Measurements from ENCODE around the gene USP22.

USP22 gene

DNA sequence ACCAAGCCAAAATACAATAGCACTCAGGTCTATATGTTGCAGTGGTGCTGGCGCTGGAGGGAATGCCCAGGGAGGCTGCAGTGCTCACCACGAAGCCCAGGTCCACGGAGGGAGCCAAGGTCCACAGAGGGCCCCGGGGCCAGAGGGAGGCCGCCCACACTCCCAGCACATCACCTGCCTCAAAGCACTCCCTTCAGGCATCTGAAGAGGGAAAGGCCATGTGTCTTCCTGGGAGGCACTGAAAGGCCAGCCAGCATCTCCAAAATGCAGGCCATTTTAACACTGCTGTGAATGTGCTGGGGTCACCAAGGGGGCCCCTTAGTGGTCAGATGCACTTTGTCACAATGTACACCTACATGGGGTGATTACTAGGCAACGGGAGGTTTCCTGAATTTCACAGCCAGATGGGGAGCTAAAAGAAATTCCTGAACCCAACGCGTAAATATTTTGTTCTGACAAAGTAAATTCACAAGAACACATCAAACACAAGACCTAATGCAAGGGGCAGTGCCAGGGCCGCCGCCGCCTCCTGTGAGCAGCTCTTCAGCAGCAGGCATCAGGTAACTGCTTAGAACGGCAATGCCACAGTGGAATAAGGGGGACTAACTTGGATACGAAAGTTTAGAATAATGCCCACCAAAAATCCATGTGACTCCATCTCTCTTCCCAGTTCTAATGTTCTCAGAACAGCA lies 42.8 kb downstream of the USP22 start:
- TF ChIP-seq, protein P1, sequence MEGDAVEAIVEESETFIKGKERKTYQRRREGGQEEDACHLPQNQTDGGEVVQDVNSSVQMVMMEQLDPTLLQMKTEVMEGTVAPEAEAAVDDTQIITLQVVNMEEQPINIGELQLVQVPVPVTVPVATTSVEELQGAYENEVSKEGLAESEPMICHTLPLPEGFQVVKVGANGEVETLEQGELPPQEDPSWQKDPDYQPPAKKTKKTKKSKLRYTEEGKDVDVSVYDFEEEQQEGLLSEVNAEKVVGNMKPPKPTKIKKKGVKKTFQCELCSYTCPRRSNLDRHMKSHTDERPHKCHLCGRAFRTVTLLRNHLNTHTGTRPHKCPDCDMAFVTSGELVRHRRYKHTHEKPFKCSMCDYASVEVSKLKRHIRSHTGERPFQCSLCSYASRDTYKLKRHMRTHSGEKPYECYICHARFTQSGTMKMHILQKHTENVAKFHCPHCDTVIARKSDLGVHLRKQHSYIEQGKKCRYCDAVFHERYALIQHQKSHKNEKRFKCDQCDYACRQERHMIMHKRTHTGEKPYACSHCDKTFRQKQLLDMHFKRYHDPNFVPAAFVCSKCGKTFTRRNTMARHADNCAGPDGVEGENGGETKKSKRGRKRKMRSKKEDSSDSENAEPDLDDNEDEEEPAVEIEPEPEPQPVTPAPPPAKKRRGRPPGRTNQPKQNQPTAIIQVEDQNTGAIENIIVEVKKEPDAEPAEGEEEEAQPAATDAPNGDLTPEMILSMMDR (IDR thresholded peaks at IDR 0.05; ENCODE audit: low read depth, low read length), result no peak
- no peak overlapping the region for H3K4me3 ChIP-seq (ENCODE audit: low read depth, low read length)

DNA sequence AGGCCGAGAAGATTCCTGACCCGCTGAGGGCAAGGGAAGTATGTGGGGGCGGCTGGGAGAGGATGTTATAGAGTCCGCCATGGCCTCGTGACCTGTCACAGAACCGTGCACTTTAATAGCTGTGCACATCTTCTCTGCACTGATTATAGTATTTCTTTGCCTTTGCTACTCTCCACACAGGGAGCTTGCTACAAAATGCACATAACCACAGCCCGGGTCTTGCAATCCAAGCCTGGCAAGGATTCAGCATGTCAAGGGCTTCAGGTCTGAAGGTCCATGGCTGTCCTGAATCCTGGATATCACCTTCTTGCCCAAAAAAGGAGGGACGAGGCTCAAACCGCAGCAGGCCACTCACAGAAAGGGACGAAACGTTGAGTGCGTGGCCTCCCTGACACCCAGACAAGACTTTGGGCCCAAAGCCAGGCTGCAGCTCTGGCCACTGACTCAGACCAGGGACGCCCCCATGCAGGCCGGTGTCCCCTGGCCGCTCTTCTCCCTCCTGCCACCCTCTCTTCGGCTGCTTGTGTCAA lies 43.7 kb downstream of the USP22 start:
- TF ChIP-seq, protein P1 (IDR thresholded peaks at IDR 0.05; ENCODE audit: low read depth, low read length), result no peak
- H3K4me3 ChIP-seq (ENCODE audit: low read depth, low read length), result no peak overlapping the region

DNA sequence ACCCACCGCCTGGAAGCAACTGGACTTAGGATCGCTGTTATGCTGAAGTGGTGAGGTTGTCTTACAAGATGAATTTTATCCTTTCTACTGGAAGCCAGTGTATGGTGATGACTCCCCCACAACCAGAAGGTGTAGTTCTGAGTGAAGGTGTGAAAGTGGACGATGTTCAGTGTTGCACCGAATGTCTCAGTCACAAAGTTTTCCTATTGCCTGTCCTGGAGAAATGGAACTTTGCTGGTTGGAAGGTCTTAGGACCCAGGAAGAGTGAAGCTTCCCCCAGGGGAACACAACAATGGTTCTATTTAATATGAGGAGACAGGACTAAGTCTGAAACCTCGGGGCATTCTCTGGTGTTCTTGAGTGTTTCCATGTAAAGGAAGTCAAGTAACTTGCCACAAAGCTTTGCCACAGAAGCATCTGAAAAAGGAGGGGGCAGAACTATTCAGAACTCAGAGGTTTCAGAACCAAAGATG lies 44.2 kb downstream of the USP22 start:
- no peak overlapping the region for H3K4me3 ChIP-seq (ENCODE audit: low read depth, low read length)
- TF ChIP-seq, protein P1 (IDR thresholded peaks at IDR 0.05; ENCODE audit: low read depth, low read length), result no peak

DNA sequence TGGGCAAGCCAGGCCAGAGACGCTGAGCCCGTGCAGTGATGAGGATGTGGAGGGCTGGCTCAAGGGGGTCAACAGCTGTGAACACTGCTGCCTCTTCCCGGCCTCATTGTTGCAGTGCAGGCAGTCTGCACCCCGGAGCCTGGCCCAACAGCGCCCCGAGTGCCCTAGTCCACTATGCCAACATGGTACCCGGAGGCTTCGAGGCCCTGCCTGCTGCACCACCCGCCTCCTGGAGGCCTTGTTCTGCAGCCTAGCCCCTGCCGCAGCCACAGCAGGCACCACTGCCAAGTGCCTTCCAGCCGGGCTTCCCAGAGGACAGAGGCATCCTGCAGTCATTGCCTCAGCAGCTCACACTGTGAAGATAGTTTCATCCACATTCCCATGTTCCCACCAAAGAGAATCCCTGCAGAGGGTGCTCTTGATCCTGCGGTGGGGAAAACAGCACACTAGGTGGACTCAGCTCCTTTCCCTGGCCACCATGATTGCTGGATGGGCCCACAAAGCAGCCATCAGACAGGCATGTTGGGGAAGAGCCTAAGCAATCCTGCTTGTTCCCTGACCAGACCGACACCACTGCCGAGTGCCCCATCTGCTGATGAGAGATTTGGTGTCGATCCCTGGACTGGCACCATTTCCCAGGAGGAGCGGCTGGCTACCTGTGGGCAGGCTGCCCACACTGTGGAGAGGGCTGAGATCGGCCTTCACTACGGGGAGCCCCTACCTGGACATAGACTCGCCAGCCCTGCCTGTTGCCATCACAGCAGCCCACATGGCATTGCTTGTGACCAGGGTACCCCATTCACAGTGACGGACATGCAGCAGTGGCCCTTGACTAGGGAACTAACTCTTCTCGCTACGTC lies 44.9 kb downstream of the USP22 start:
- no peak overlapping the region for H3K4me3 ChIP-seq (ENCODE audit: low read depth, low read length)
- TF ChIP-seq, protein P1 (IDR thresholded peaks at IDR 0.05; ENCODE audit: low read depth, low read length), result no peak

DNA sequence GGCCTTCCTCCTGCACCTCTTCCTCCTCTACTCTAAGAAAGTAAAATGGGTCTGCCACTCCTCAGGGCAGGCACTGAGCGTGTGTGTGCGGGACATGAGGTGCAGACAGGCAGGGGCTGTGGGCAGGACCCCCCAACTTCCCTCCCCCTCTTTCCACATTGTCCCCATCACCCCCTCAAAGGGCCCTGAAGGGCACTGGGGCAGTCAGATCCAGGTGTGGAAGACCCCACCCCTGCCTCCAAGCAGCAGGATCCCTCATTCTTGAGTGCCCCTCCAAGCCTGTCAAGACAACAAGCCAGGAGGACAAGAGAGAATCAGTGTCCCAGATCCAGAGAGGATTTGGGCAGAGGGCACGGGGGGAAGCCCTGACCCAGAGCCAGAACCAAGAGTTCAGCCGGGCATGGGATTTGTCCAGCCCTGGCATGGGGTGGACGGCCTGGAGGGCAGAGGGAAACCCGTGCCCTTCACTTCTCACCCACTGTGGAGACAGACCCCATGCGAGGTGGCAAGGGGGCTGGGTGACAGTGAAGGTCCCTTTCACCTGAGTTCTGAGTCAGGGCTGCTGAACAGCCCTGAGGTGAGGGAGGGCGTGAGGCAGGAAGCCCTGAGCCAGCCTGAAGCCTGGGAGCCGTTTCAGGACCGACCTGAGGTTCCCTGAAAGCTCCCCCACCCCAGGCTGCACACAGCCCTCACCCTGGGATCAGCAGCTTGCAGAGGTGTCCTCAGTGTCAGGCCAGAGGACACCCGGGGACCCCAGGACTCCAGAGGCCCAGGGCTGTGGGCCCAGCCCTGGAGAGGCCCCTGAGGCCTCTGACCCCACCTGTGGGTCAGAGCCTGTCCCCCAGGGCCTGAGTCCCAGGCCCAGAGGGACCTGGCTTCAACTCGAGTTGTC lies 45.8 kb downstream of the USP22 start:
- TF ChIP-seq, protein P1 (IDR thresholded peaks at IDR 0.05; ENCODE audit: low read depth, low read length), result no peak
- no peak overlapping the region for H3K4me3 ChIP-seq (ENCODE audit: low read depth, low read length)

DNA sequence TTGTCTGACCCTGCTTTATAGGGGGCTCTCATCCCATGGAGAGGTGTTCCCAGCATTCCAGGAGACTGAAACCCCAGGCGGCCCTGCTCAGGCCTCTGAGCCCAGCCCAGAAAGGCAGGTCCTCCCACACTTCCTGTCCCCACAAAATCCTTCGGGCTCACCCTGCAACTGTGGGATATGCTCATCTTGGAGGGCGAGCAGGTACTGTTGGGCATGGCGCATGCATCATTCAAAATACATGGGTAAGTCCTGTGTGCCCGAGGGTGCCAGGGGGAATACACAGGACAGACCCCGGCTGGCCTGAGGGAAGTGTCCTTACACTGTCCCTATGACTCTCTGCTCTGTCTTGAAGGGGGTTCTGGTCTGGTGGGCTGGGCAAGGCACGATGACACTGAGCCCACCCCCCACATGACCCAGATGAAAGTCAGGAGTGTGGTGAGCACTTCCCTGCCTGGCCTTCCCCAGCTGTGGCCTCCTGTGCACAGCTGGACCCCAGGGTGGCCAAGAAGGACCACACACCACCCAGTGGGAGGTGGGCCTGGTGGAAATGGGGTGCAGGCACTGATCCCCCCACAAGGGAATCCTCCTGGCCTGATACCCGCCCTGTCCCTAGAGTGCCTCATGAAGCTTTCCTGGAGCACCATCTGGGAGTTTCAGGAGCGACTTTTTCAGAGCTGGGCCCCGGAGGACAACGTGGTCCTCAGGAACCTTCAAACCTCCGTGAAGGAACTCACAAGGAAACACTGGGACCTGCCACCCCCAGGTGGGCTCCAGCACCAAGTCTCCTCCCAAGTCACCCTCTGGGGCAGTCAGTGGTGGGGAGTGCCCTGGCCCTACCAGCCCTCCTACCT lies 46.7 kb downstream of the USP22 start:
- no peak overlapping the region for H3K4me3 ChIP-seq (ENCODE audit: low read depth, low read length)
- TF ChIP-seq, protein P1 (IDR thresholded peaks at IDR 0.05; ENCODE audit: low read depth, low read length), result no peak
